Spleen (tissue), 7 donors: ENCODE results near the gene SLC5A2.

Experiments
- POLR2AphosphoS5 ChIP-seq, 3 donors: sonication (generic); formaldehyde crosslinking; IDR thresholded peaks; one replicate each; pipeline ENCODE4 v1.5.1; 2017; ENCODE audit warnings: antibody characterized with exemption in 3 of 3
- TF ChIP-seq, protein P1 (sequence below), 11 experiments: fragments of 200-600 bp in 7 of 11; fragments of 450-650 bp in 4 of 11; sonication (generic) in 4 of 11; IDR thresholded peaks in 8 of 11; conservative IDR thresholded peaks in 3 of 11; 1 replicate in 7 of 11; 2 replicates in 4 of 11; pipeline versions ENCODE4 v1.4.0 to v1.8.0; 2016 to 2021; ENCODE audit warnings: antibody characterized with exemption in 11 of 11, inconsistent platforms in 4 of 11, mild to moderate bottlenecking in 1 of 11
- donor health status: DM: no; HTN: no; CAD: no; lungs with moderate emphysema.
- donor health status: DM: no; HTN: no; CAD: no.
- donor health status: DM: no; HTN: no; CAD: no.

DNA sequence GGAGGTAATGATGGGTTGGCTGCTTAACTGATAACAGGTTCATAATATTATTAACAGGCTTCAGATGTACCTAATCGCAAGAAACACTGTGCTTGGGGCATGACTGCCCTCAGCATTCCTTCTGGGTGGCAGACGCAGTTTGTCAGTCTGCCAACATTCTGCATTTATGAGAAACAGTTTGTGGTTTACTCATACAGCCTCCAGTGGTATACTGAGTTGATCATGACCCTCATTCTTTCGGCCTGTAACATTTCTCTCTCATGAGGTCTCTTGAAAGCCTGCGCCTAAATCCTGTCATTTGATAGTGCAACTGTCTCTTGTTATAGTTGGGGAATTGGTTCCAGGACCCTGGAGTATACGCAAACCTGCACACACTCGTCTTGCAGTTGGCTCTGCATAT, 30.2 kb downstream of the SLC5A2 start:
- TF ChIP-seq, protein P1, sequence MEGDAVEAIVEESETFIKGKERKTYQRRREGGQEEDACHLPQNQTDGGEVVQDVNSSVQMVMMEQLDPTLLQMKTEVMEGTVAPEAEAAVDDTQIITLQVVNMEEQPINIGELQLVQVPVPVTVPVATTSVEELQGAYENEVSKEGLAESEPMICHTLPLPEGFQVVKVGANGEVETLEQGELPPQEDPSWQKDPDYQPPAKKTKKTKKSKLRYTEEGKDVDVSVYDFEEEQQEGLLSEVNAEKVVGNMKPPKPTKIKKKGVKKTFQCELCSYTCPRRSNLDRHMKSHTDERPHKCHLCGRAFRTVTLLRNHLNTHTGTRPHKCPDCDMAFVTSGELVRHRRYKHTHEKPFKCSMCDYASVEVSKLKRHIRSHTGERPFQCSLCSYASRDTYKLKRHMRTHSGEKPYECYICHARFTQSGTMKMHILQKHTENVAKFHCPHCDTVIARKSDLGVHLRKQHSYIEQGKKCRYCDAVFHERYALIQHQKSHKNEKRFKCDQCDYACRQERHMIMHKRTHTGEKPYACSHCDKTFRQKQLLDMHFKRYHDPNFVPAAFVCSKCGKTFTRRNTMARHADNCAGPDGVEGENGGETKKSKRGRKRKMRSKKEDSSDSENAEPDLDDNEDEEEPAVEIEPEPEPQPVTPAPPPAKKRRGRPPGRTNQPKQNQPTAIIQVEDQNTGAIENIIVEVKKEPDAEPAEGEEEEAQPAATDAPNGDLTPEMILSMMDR (IDR thresholded peaks at IDR 0.05 in 8 of 11, conservative IDR thresholded peaks at IDR 0.05 in 3 of 11), result no peak
- TF ChIP-seq POLR2AphosphoS5 (IDR thresholded peaks at IDR 0.05), result no peak
